Kidney epithelial cell (primary cell): Measurements from ENCODE around the gene TPRN. TPM values are rescaled to one million over a fixed set of nuclear protein-coding genes. Genes with fewer than 3 reads are reported as not detected.
A peak's percentile ranks its signal among the peaks of the same experiment; 100 is the strongest.

Source experiments
- DNase-seq: peaks from one replicate; pipeline ENCODE4 v3.0.0-alpha.2; 2010; ENCODE audit warnings: low read depth
- H3K27me3 ChIP-seq: 2 replicates; pipeline ENCODE4 v1.6.0; 2011; ENCODE audit warnings: low read length; ENCODE audit not compliant: control insufficient read depth, insufficient read depth
- H3K36me3 ChIP-seq: 2 replicates; pipeline ENCODE4 v1.5.1; 2011; ENCODE audit warnings: low read length; ENCODE audit not compliant: control insufficient read depth, insufficient read depth
- H3K4me3 ChIP-seq: 2 replicates; pipeline ENCODE4 v1.5.1; 2011; ENCODE audit warnings: low read depth, mild to moderate bottlenecking, control low read depth, low read length
- total RNA-seq: library from RNA; depleted of rRNA; stranded (reverse); fragments of >200 nt; gene quantifications from 2 replicates; pipeline ENCODE4 v1.2.3, GENCODE V29; 2015
- TF ChIP-seq, protein P1 (sequence below): IDR thresholded peaks from 2 replicates; pipeline ENCODE4 v1.5.1; 2011; ENCODE audit warnings: mild to moderate bottlenecking, moderate library complexity, low read length, control low read depth, inconsistent platforms; ENCODE audit not compliant: insufficient read depth, poor library complexity, severe bottlenecking

Gene TPRN
- total RNA-seq, 1 donor from 2014 or later: 15.2 TPM

DNA sequence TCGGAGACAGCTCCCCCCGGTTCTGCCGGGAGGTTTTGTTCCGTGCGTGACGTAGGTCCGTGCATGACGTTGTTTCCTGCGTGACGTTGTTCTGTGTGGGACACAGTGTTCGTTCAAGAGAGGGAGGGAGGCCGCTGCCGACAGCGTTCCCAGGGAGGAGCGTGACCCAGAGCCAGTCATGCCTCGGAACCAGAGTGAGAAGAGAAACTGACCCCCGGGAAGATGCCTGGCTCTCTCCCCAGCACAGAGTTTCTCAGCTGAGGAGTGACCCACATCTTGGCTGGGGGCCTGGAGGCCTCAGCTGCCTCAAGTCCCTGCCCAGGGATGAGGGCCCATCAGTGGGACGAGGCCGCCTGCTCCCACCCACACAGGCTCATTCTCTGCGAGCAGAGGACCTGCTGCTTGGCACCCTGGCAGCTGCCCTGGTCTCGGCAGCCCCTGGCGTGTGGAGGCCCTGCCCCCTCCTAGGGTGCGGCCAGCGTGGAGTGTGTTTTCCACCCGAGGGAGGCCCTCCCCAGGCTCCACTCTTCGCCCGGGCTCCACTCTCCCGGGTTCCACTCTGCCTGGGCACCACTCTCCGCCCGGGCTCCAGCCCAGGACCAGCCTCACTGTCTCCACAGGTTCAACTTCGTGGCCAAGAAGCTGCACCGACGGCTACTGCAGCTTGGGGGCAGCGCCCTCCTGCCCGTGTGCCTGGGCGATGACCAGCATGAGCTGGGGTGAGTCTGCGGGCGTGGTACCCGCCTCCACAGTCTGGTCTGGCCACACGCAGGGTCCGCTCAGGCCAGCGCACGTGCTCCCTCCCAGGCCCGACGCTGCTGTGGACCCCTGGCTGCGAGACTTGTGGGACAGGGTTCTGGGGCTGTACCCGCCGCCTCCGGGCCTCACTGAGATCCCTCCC, 12.9 kb upstream of the TPRN start:
- Histone ChIP-seq H3K27me3 (no peaks in the 10 kb centered on the region), H3K4me3 (no peak overlapping the region), H3K36me3 (no peaks in the 10 kb centered on the region)
- DNase-seq: no peak
- TF ChIP-seq, protein P1, sequence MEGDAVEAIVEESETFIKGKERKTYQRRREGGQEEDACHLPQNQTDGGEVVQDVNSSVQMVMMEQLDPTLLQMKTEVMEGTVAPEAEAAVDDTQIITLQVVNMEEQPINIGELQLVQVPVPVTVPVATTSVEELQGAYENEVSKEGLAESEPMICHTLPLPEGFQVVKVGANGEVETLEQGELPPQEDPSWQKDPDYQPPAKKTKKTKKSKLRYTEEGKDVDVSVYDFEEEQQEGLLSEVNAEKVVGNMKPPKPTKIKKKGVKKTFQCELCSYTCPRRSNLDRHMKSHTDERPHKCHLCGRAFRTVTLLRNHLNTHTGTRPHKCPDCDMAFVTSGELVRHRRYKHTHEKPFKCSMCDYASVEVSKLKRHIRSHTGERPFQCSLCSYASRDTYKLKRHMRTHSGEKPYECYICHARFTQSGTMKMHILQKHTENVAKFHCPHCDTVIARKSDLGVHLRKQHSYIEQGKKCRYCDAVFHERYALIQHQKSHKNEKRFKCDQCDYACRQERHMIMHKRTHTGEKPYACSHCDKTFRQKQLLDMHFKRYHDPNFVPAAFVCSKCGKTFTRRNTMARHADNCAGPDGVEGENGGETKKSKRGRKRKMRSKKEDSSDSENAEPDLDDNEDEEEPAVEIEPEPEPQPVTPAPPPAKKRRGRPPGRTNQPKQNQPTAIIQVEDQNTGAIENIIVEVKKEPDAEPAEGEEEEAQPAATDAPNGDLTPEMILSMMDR: peak; percentile 30

DNA sequence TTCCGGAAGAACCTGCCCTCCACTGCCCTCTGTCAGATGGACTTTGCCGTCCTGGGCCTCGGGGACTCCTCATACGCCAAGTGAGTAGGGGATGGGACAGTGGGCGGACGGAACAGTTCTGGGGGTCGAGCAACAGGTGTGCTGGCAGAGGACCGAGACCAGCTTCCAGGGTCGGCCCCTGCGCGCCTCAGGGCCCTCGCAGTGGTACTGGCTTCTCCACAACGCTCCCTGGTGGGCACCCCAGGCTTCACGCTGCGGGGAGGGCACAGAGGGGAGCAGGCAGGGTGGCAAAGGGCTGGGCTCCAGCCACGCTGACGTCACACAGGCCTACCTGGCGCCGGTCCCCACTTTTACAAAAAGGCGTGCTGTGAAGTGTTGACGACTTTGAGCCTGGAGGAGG, 12.0 kb upstream of the TPRN start:
- no peaks in the 10 kb centered on the region for H3K36me3 ChIP-seq
- no peak for DNase-seq
- TF ChIP-seq, protein P1: no peak
- no peak overlapping the region for H3K4me3 ChIP-seq
- H3K27me3 ChIP-seq: no peaks in the 10 kb centered on the region

DNA sequence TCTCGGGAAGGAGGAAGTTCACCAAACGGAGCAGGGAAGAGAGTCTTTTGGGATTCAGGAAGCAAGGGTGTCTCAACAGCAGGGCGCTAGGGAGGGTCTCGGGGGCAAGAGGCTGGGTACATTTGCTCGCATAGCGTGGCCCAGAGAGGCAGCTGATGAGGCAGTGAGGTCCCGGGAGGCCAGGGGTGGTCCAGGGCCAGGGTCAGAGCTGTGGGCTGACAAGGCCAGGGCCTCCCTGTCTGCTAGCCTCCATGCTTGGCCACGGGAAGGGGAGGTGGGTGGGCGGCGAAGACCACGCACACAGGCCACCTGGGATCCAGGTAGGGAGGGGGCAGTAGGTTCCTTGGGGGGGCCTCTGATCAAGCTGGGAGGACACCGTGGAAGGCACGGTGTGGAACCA, 11.0 kb upstream of the TPRN start:
- TF ChIP-seq, protein P1: no peak
- H3K36me3 ChIP-seq: no peaks in the 10 kb centered on the region

DNA sequence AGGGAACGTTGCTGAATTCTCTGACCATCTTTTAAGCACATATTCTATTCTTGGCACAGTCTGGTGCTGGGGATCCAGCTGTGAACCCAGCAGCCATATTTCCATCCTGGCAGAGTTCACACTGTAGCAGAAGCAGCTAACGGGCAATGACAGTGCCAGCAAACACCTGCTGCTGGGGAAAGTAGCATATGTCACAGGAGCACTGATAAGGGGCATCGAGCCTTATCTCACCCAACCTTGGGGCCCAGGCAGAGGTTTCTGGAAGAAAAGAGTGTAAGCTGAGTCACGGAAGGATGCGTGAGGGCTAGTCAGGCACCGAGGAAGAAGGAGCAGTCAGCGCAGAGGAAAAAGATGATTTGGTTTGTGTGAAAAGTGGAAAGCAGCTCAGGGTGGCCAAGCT, 6.1 kb upstream of the TPRN start:
- H3K36me3 ChIP-seq: no peaks in the 10 kb centered on the region
- no peak overlapping the region for H3K4me3 ChIP-seq
- TF ChIP-seq, protein P1: no peak
- no peak for DNase-seq
- no peaks in the 10 kb centered on the region for H3K27me3 ChIP-seq

More for the DNA sequence above, 11.0 kb upstream of the TPRN start:
- H3K4me3 ChIP-seq: no peak overlapping the region
- H3K27me3 ChIP-seq: no peaks in the 10 kb centered on the region
- DNase-seq: no peak

DNA sequence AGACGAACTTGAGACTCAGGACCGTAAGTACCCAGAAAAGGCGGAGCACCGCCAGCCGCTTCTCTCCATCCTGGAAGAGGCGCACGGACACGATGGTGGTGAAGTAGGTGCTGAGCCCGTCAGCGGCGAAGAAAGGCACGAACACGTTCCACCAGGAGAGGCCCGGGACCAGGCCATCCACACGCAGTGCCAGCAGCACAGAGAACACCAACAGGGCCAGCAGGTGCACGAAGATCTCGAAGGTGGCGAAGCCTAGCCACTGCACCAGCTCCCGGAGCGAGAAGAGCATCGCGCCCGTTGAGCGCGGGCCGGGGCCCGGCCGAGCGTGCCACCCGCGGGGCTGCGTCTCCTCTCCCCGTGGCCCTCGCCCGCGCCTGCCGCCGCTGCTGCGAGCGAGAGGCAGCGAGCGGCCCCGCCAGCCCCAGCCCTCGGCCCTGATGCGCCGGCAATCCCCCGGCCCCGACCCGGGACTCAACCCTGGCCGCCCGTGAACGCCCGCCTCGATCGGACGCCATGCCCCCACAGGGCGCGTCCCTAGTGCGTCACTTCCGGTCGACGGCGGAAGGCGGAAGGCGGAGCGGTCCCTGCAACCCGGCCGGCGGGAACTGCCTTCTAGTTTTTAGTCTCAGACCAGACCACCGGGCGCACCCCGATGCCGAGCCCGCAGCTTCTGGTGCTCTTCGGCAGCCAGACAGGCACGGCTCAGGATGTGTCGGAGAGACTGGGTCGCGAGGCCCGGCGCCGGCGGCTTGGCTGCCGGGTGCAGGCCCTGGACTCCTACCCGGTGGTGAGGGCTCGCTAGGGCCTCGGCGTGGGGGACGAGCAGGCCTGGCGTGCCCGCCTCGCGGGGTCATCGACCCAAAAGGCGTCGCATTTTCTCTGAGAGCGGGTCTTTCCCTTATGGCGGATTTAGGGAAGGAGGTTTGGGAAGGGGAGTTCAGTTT, 4.9 kb upstream of the TPRN start, which contains the start of the genes NDOR1 and TMEM203:
NDOR1 (plus strand) TSS at position 575 of the 944 bp plus-strand sequence; CDS start at position 653, 78 bp downstream.
TMEM203 (minus strand) TSS at position 523 of the 944 bp plus-strand sequence; CDS start at position 289, 234 bp downstream.
- no peak for DNase-seq
- H3K36me3 ChIP-seq: no peaks in the 10 kb centered on the region
- no peaks in the 10 kb centered on the region for H3K27me3 ChIP-seq
- H3K4me3 ChIP-seq: peak within 1 kb of the TSS; percentile 98
- TF ChIP-seq, protein P1: no peak
